ENCODE data around the gene HNRNPA1L2. TPM values are rescaled to one million over a fixed set of nuclear protein-coding genes. Genes with fewer than 3 reads are reported as not detected.
"Not testable (repeated sequence)": the region's sequence is repeated elsewhere in the genome, so short reads cannot be mapped to it uniquely, and the experiment has no call there.

Gene HNRNPA1L2
- total and polyA plus RNA-seq, 3 experiments from 2014 or later = 9.3 to 11.1 (median 10.1) TPM

- peaks cover 12% of the 10 kb centered on the region for H3K4me1 ChIP-seq (ENCODE audit: insufficient read depth, low read length)
- H3K9me3 Mint-ChIP-seq = no peaks in the 10 kb centered on the region
- H3K27ac ChIP-seq (ENCODE audit: low read depth, low read length) = peak overlapping the region; percentile 79
- no peaks in the 10 kb centered on the region for H3K27me3 Mint-ChIP-seq
- peak overlapping the region; percentile 81 to 98 (median 96) for H3K27ac Mint-ChIP-seq
- H3K27me3 ChIP-seq (ENCODE audit: insufficient read depth, low read length, poor library complexity, severe bottlenecking) = no peaks in the 10 kb centered on the region
- H3K9me3 ChIP-seq (ENCODE audit: low read length) = no peaks in the 10 kb centered on the region
- peak overlapping the region; percentile 98 for H3K4me3 ChIP-seq (ENCODE audit: low read length)
- peaks cover 0 to 19% (median 0%) of the 10 kb centered on the region in 3 donors for H3K36me3 Mint-ChIP-seq
- H3K36me3 ChIP-seq (ENCODE audit: insufficient read depth, low read length) = no peaks in the 10 kb centered on the region
- POLR2A ChIA-PET = interaction anchor here (0.8 to 2.9 kb wide), 3 partner anchors 9 to 168 kb away, joined by 4 to 48 read pairs (median 7); partner anchors contain the start of gene SUGT1
- H3K4me1 Mint-ChIP-seq = peaks cover 33 to 49% (median 48%) of the 10 kb centered on the region in 3 donors
- CTCF ChIA-PET = interaction anchor here (0.8 to 3.5 kb wide), 10 partner anchors 9 to 423 kb away, joined by 3 to 38 read pairs (median 3); partner anchors contain the start of genes SUGT1 and VPS36
- H3K4me3 Mint-ChIP-seq = peak overlapping the region; percentile 94 to 99 (median 98)
- DNase-seq = peak; percentile 68 to 86 (median 81)
Observed at GRCh38 chr13:52617070-52618060, 24.9 kb upstream of the HNRNPA1L2 start.

GRCh38 chr13:52631083-52631690 is 11.0 kb upstream of the HNRNPA1L2 start:
- H3K9me3 Mint-ChIP-seq, POLR2A ChIA-PET, H3K4me3 Mint-ChIP-seq: not testable (repeated sequence)

GRCh38 chr13:52638666-52639328 is 3.4 kb upstream of the HNRNPA1L2 start:
- ChIA-PET CTCF (interaction anchor here (0.9 to 1.2 kb wide), 2 partner anchors 13 kb away, joined by 3 read pairs; no protein-coding TSS in a partner anchor), POLR2A (interaction anchor here (1.4 kb wide), 1 partner anchor 13 kb away, joined by 3 read pairs; the partner anchor contains the start of gene SUGT1)
- Histone ChIP-seq H3K4me3 (ENCODE audit: low read length) (no peak overlapping the region), H3K36me3 (ENCODE audit: insufficient read depth, low read length) (peaks cover 10% of the 10 kb centered on the region), H3K9me3 (ENCODE audit: low read length) (no peaks in the 10 kb centered on the region), H3K27ac (ENCODE audit: low read depth, low read length) (no peak overlapping the region), H3K27me3 (ENCODE audit: insufficient read depth, low read length, poor library complexity, severe bottlenecking) (no peaks in the 10 kb centered on the region), H3K4me1 (ENCODE audit: insufficient read depth, low read length) (no peaks in the 10 kb centered on the region)
- H3K27me3 Mint-ChIP-seq = no peaks in the 10 kb centered on the region
- H3K9me3 Mint-ChIP-seq = no peaks in the 10 kb centered on the region
- no peaks in the 10 kb centered on the region for H3K4me1 Mint-ChIP-seq
- peaks cover 14 to 68% (median 27%) of the 10 kb centered on the region in 3 donors for H3K36me3 Mint-ChIP-seq
- DNase-seq = no peak
- no peak overlapping the region for H3K4me3 Mint-ChIP-seq
- peak overlapping the region in 1 of 8 donors; percentile 13 for H3K27ac Mint-ChIP-seq

More at GRCh38 chr13:52631083-52631690, 11.0 kb upstream of the HNRNPA1L2 start:
- not testable (repeated sequence) for H3K4me1 Mint-ChIP-seq; H3K27ac ChIP-seq (ENCODE audit: low read depth, low read length); H3K36me3 ChIP-seq (ENCODE audit: insufficient read depth, low read length); H3K4me3 ChIP-seq (ENCODE audit: low read length); DNase-seq; H3K9me3 ChIP-seq (ENCODE audit: low read length); H3K27me3 Mint-ChIP-seq; H3K4me1 ChIP-seq (ENCODE audit: insufficient read depth, low read length); H3K27ac Mint-ChIP-seq; H3K27me3 ChIP-seq (ENCODE audit: insufficient read depth, low read length, poor library complexity, severe bottlenecking)
- CTCF ChIA-PET = interaction anchor here (1.2 to 1.6 kb wide), 2 partner anchors 14 to 22 kb away, joined by 3 to 4 read pairs; partner anchors contain the start of gene SUGT1
- peaks cover 5 to 69% (median 18%) of the 10 kb centered on the region in 3 donors for H3K36me3 Mint-ChIP-seq

GRCh38 chr13:52644108-52644507 is 1.9 kb downstream of the HNRNPA1L2 start:
- no peaks in the 10 kb centered on the region for H3K9me3 Mint-ChIP-seq
- no peaks in the 10 kb centered on the region for H3K4me1 ChIP-seq (ENCODE audit: insufficient read depth, low read length)
- no peak overlapping the region for H3K4me3 Mint-ChIP-seq
- H3K9me3 ChIP-seq (ENCODE audit: low read length) = no peaks in the 10 kb centered on the region
- ChIA-PET POLR2A (no interaction called here), CTCF (interaction anchor here (0.8 to 1.1 kb wide), 5 partner anchors 9 to 193 kb away, joined by 3 to 4 read pairs (median 3); partner anchors contain the start of gene SUGT1)
- H3K4me3 ChIP-seq (ENCODE audit: low read length) = no peak overlapping the region
- H3K27ac Mint-ChIP-seq = peak overlapping the region in 1 of 8 donors; percentile 33
- peaks cover 10% of the 10 kb centered on the region for H3K36me3 ChIP-seq (ENCODE audit: insufficient read depth, low read length)
- H3K36me3 Mint-ChIP-seq = peaks cover 4 to 49% (median 17%) of the 10 kb centered on the region in 3 donors
- H3K27me3 ChIP-seq (ENCODE audit: insufficient read depth, low read length, poor library complexity, severe bottlenecking) = no peaks in the 10 kb centered on the region
- H3K27me3 Mint-ChIP-seq = no peaks in the 10 kb centered on the region
- DNase-seq = no peak
- no peak overlapping the region for H3K27ac ChIP-seq (ENCODE audit: low read depth, low read length)
- no peaks in the 10 kb centered on the region for H3K4me1 Mint-ChIP-seq

GRCh38 chr13:52646967-52647366 is 4.7 kb downstream of the HNRNPA1L2 start:
- Histone ChIP-seq H3K27me3 (ENCODE audit: insufficient read depth, low read length, poor library complexity, severe bottlenecking) (no peaks in the 10 kb centered on the region), H3K4me3 (ENCODE audit: low read length) (no peak overlapping the region), H3K9me3 (ENCODE audit: low read length) (no peaks in the 10 kb centered on the region), H3K27ac (ENCODE audit: low read depth, low read length) (no peak overlapping the region), H3K36me3 (ENCODE audit: insufficient read depth, low read length) (peaks cover 4% of the 10 kb centered on the region), H3K4me1 (ENCODE audit: insufficient read depth, low read length) (peaks cover 13% of the 10 kb centered on the region)
- ChIA-PET CTCF (no interaction called here), POLR2A (no interaction called here)
- DNase-seq = no peak
- Mint-ChIP-seq H3K4me3 (no peak overlapping the region), H3K4me1 (peaks cover 0 to 13% (median 12%) of the 10 kb centered on the region in 3 donors), H3K27ac (peak overlapping the region in 1 of 8 donors; percentile 21), H3K27me3 (no peaks in the 10 kb centered on the region), H3K9me3 (peaks cover 0 to 2% (median 0%) of the 10 kb centered on the region in 5 donors), H3K36me3 (peaks cover 4 to 33% (median 8%) of the 10 kb centered on the region in 3 donors)

- H3K9me3 ChIP-seq (ENCODE audit: low read length) = no peaks in the 10 kb centered on the region
- H3K27ac ChIP-seq (ENCODE audit: low read depth, low read length) = no peak overlapping the region
- Mint-ChIP-seq H3K27me3 (no peaks in the 10 kb centered on the region), H3K4me1 (peaks cover 0 to 13% (median 12%) of the 10 kb centered on the region in 3 donors), H3K27ac (peak overlapping the region in 4 of 8 donors; percentile 24 to 78 (median 66)), H3K36me3 (peaks cover 4 to 13% (median 4%) of the 10 kb centered on the region in 3 donors), H3K9me3 (peaks cover 0 to 2% (median 0%) of the 10 kb centered on the region in 5 donors), H3K4me3 (peak overlapping the region in 1 of 7 donors; percentile 28)
- no peak overlapping the region for H3K4me3 ChIP-seq (ENCODE audit: low read length)
- no peaks in the 10 kb centered on the region for H3K27me3 ChIP-seq (ENCODE audit: insufficient read depth, low read length, poor library complexity, severe bottlenecking)
- ChIA-PET CTCF (no interaction called here), POLR2A (no interaction called here)
- H3K36me3 ChIP-seq (ENCODE audit: insufficient read depth, low read length) = no peaks in the 10 kb centered on the region
- no peak for DNase-seq
- H3K4me1 ChIP-seq (ENCODE audit: insufficient read depth, low read length) = peaks cover 36% of the 10 kb centered on the region
Observed at GRCh38 chr13:52650731-52651130, 8.5 kb downstream of the HNRNPA1L2 start.

- peaks cover 4 to 13% (median 4%) of the 10 kb centered on the region in 3 donors for H3K36me3 Mint-ChIP-seq
Observed at GRCh38 chr13:52651897-52652195, 9.6 kb downstream of the HNRNPA1L2 start.

More at GRCh38 chr13:52651897-52652195, 9.6 kb downstream of the HNRNPA1L2 start:
- Histone ChIP-seq H3K27me3 (ENCODE audit: insufficient read depth, low read length, poor library complexity, severe bottlenecking) (no peaks in the 10 kb centered on the region), H3K36me3 (ENCODE audit: insufficient read depth, low read length) (no peaks in the 10 kb centered on the region), H3K9me3 (ENCODE audit: low read length) (no peaks in the 10 kb centered on the region), H3K4me3 (ENCODE audit: low read length) (peak overlapping the region; percentile 82), H3K4me1 (ENCODE audit: insufficient read depth, low read length) (peaks cover 43% of the 10 kb centered on the region), H3K27ac (ENCODE audit: low read depth, low read length) (peak overlapping the region; percentile 98)
- Mint-ChIP-seq H3K27me3 (no peaks in the 10 kb centered on the region), H3K9me3 (peaks cover 0 to 2% (median 0%) of the 10 kb centered on the region in 5 donors), H3K4me1 (peaks cover 0 to 13% (median 12%) of the 10 kb centered on the region in 3 donors), H3K4me3 (no peak overlapping the region), H3K27ac (no peak overlapping the region)
- DNase-seq = no peak
- ChIA-PET CTCF (interaction anchor here (0.7 to 3.6 kb wide), 7 partner anchors 13 to 201 kb away, joined by 3 to 38 read pairs (median 3); no protein-coding TSS in a partner anchor), POLR2A (interaction anchor here (1.1 to 3.4 kb wide), 6 partner anchors 12 to 1199 kb away, joined by 3 to 48 read pairs (median 4); partner anchors contain the start of genes INTS6 and VPS36)

Data from CD8-positive, alpha-beta memory T cell (primary cell).